Sigmoid colon (tissue), 7 donors: ENCODE data around the gene GTF3C1. TPM values are rescaled to one million over a fixed set of nuclear protein-coding genes. Genes with fewer than 3 reads are reported as not detected.

Source experiments
- DNase-seq: peaks from one replicate; pipeline ENCODE4 v3.0.0-alpha.2; 2019
- H3K27ac ChIP-seq, 4 donors: fragments of 200-600 bp; sonication (generic); one replicate each; pipeline ENCODE4 v1.5.1; 2016 to 2019; ENCODE audit warnings: mild to moderate bottlenecking in 1 of 4
- H3K27me3 ChIP-seq, 3 donors: fragments of 200-600 bp; sonication (generic); one replicate each; pipeline ENCODE4 v1.5.1; 2019; ENCODE audit warnings: mild to moderate bottlenecking in 1 of 3
- H3K36me3 ChIP-seq, 4 donors: fragments of 200-600 bp; sonication (generic); one replicate each; pipeline ENCODE4 v1.5.1; 2016 to 2019
- H3K4me1 ChIP-seq, 4 donors: fragments of 200-600 bp; sonication (generic); one replicate each; pipeline ENCODE4 v1.5.1; 2017 to 2019
- H3K4me3 ChIP-seq, 4 donors: fragments of 200-600 bp; sonication (generic); one replicate each; pipeline ENCODE4 v1.5.1; 2017 to 2019; ENCODE audit warnings: mild to moderate bottlenecking in 2 of 4, moderate library complexity in 1 of 4
- H3K9me3 ChIP-seq, 4 donors: fragments of 200-600 bp in 3 of 4; sonication (generic) in 3 of 4; one replicate each; pipeline versions ENCODE4 v1.5.1 to v1.6.1; 2013 to 2019
- CTCF ChIP-seq, 4 experiments: fragments of 450-650 bp in 3 of 4; fragments of 200-600 bp in 1 of 4; IDR thresholded peaks; one replicate each; pipeline ENCODE4 v1.5.1; 2016 to 2019; ENCODE audit warnings: antibody characterized with exemption in 4 of 4, mild to moderate bottlenecking in 3 of 4, moderate library complexity in 2 of 4
- EP300 ChIP-seq, 4 donors: sonication (generic); formaldehyde crosslinking; IDR thresholded peaks; one replicate each; pipeline ENCODE4 v1.6.1; 2017; ENCODE audit warnings: antibody characterized with exemption in 4 of 4
- POLR2A ChIP-seq, 2 donors: fragments of 450-650 bp; IDR thresholded peaks; one replicate each; pipeline ENCODE4 v1.6.1; 2016; ENCODE audit warnings: antibody characterized with exemption in 2 of 2, mild to moderate bottlenecking in 2 of 2, moderate library complexity in 2 of 2
- POLR2AphosphoS5 ChIP-seq, 4 donors: sonication (generic); formaldehyde crosslinking; IDR thresholded peaks; one replicate each; pipeline ENCODE4 v1.6.1; 2017; ENCODE audit warnings: antibody characterized with exemption in 4 of 4
- WGBS, 2 donors: extraction: QIAGEN DNeasy Blood & Tissue Kit; methylation state at CpG; one replicate each; pipeline ENCODE4 v1.1.7; 2013; 5-methylcytosine and 5-hydroxymethylcytosine counted together
- intact Hi-C: fragments of 100-400 bp; cut with DNase I; formaldehyde crosslinking; loops from one replicate; pipeline ENCODE4 v1.15.1; 2023
- polyA plus RNA-seq, 3 donors: library from polyadenylated mRNA; stranded (reverse); fragments of 200-250 nt; gene quantifications; one replicate each; pipeline ENCODE4 v1.2.3, GENCODE V29; 2013
- total RNA-seq, 4 donors: library from RNA; depleted of rRNA; stranded (reverse); fragments of >200 nt; gene quantifications; one replicate each; pipeline ENCODE4 v1.1.0, GENCODE V29; 2016
- donor health status: healthy with polysubstance abuse.
- donor health status: Bipolar disorder and iron deficiency.
- donor health status: healthy.

Gene GTF3C1
- total and polyA plus RNA-seq, 7 donors, result 9.0 to 74.2 (median 37.5) TPM

DNA sequence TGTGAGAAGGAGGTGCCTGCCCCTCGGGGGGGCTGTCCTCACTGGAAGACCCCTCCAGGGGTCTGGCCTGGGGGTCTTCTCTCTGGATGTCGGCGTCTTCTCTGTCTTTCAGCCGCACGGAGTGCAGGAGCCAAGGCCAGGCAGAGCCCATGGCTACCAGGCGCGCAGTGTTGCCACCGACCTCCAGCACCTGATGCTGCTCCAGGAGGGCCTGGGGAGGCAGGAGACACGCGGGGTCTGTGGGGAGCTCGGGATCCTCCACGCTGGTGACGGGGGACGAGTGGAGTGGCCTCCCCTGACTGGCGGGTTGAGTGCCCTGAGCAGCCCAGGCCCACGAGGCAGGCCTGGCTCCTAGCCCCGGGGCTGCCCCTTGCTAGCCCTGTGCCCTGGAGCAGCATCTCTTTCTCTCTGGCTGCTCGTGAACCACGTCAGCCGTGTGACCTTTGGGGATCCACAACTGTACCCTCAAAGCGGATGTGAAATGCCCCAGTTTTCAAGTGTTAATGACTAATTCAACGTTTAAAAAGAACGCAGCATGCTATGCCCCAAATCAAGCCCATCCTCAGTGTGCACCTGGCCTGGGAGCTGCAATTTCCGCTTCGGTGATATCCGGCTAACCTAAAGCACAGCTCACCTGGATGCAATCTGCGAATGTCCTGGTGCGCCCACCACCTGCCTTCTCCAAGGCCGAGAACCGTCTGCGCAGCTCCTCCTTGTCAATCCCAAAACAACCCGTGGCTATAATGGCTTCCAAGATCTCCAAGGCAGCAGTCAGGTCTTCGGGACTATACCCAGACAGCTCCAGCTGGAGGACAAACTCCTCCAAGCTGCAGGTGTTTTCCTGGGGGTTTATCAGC lies 84.9 kb downstream of the GTF3C1 start:
- Histone ChIP-seq H3K27me3 (no peaks in the 10 kb centered on the region), H3K36me3 (peaks cover 30 to 100% (median 77%) of the 10 kb centered on the region in 4 donors), H3K4me3 (no peak overlapping the region), H3K4me1 (no peaks in the 10 kb centered on the region), H3K9me3 (no peaks in the 10 kb centered on the region), H3K27ac (no peak overlapping the region)
- intact Hi-C loops, result no loop called here
- DNase-seq, result no peak
- TF ChIP-seq POLR2A (IDR thresholded peaks at IDR 0.05), result no peak
- no peak for TF ChIP-seq CTCF (IDR thresholded peaks at IDR 0.05)
- no peak for TF ChIP-seq EP300 (IDR thresholded peaks at IDR 0.05)
- TF ChIP-seq POLR2AphosphoS5 (IDR thresholded peaks at IDR 0.05), result no peak
- 91 to 93% methylated on average over 33 of the region's 33 CpGs for WGBS, 2 donors

- H3K9me3 ChIP-seq, result no peaks in the 10 kb centered on the region
- WGBS, 2 donors, result 85 to 92% methylated on average over 32 of the region's 32 CpGs
- no peaks in the 10 kb centered on the region for H3K4me1 ChIP-seq
- no peaks in the 10 kb centered on the region for H3K27me3 ChIP-seq
- no peak for TF ChIP-seq POLR2AphosphoS5 (IDR thresholded peaks at IDR 0.05)
- TF ChIP-seq POLR2A (IDR thresholded peaks at IDR 0.05), result no peak
- no peak for TF ChIP-seq CTCF (IDR thresholded peaks at IDR 0.05)
- no peak for TF ChIP-seq EP300 (IDR thresholded peaks at IDR 0.05)
- no peak for DNase-seq
- peaks cover 22 to 93% (median 68%) of the 10 kb centered on the region in 4 donors for H3K36me3 ChIP-seq
- no peak overlapping the region for H3K27ac ChIP-seq
- no peak overlapping the region for H3K4me3 ChIP-seq
- intact Hi-C loops, result no loop called here
Measured at GRCh38 chr16:27463741-27464591, 85.7 kb downstream of the GTF3C1 start.

- DNase-seq, result no peak
- H3K4me1 ChIP-seq, result no peaks in the 10 kb centered on the region
- H3K4me3 ChIP-seq, result no peak overlapping the region
- WGBS, 2 donors, result 94% methylated on average over 24 of the region's 24 CpGs
- H3K27me3 ChIP-seq, result no peaks in the 10 kb centered on the region
- no peak overlapping the region for H3K27ac ChIP-seq
- no peaks in the 10 kb centered on the region for H3K9me3 ChIP-seq
- intact Hi-C loops, result no loop called here
- TF ChIP-seq CTCF (IDR thresholded peaks at IDR 0.05) (no peak), POLR2AphosphoS5 (IDR thresholded peaks at IDR 0.05) (no peak), EP300 (IDR thresholded peaks at IDR 0.05) (no peak), POLR2A (IDR thresholded peaks at IDR 0.05) (no peak)
- H3K36me3 ChIP-seq, result peaks cover 19 to 84% (median 62%) of the 10 kb centered on the region in 4 donors
Measured at GRCh38 chr16:27462846-27463682, 86.6 kb downstream of the GTF3C1 start.

DNA sequence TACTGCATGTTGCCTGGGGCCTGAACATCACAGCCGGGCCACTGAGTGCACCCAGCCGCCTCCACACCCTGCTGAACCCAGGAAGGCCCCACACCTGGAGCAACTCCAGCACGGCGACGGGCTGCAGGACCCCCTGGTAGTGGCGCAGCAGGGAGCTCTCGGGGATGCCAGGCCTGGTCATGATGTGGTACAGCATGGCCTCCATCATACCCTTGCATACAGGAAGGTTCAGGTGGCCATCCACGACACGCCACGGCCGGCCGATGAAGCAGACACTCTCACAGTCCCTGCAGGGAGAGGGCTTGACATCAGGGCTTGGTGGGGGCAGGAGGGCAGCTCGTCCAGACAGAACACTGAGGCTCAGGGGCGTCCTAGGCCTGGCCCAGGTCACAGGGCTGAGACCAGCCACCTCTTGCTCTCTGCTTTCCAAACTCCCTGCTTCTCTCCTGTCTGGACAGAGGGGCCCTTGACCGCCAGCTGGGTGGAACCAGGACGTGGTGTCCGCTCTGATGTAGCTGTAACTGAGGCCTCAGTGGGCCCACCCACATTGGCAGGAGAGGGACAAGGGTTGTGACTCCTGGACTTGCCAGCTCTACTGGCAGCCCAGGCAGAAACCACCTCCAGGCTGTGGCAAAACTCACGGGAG lies 87.4 kb downstream of the GTF3C1 start:
- H3K9me3 ChIP-seq, result no peaks in the 10 kb centered on the region
- H3K27ac ChIP-seq, result no peak overlapping the region
- H3K4me3 ChIP-seq, result no peak overlapping the region
- DNase-seq, result no peak
- no peaks in the 10 kb centered on the region for H3K4me1 ChIP-seq
- WGBS, 2 donors, result 91 to 93% methylated on average over 18 of the region's 18 CpGs
- H3K27me3 ChIP-seq, result no peaks in the 10 kb centered on the region
- H3K36me3 ChIP-seq, result peaks cover 14 to 76% (median 55%) of the 10 kb centered on the region in 4 donors
- no peak for TF ChIP-seq POLR2AphosphoS5 (IDR thresholded peaks at IDR 0.05)
- TF ChIP-seq EP300 (IDR thresholded peaks at IDR 0.05), result no peak
- no peak for TF ChIP-seq POLR2A (IDR thresholded peaks at IDR 0.05)
- TF ChIP-seq CTCF (IDR thresholded peaks at IDR 0.05), result no peak
- intact Hi-C loops, result no loop called here
